ENCODE results near the gene NRF1. TPM values are rescaled to one million over a fixed set of nuclear protein-coding genes. Genes with fewer than 3 reads are reported as not detected.

Gene NRF1
- total RNA-seq, 2 donors from 2014 or later = 22.9 to 26.4 TPM

DNA sequence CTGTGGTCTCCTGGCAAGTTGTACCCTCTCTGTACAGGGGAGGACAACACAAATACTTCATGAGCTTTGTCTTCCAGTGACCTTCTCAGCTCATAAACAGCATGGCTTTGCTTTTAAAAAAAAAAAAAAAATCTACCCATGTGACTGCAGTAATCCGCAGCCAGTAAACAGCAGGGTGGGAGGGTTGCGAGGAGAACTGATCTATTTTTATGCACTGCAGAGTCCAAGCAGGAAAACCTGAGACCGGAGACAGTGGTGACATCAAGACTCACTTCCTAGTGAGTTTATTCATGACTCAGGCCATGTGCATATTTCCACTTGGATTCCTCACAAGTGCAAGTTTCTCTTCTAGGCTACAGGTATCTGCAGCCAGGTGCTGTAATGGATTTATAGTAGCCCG is 127.9 kb downstream of the NRF1 start:
- no peak overlapping the region for H3K4me3 Mint-ChIP-seq
- 94 to 97% methylated on average over 4 of the region's 4 CpGs for WGBS, 2 experiments (ENCODE audit: insufficient coverage in 1 of 2, insufficient read length in 1 of 2)

DNA sequence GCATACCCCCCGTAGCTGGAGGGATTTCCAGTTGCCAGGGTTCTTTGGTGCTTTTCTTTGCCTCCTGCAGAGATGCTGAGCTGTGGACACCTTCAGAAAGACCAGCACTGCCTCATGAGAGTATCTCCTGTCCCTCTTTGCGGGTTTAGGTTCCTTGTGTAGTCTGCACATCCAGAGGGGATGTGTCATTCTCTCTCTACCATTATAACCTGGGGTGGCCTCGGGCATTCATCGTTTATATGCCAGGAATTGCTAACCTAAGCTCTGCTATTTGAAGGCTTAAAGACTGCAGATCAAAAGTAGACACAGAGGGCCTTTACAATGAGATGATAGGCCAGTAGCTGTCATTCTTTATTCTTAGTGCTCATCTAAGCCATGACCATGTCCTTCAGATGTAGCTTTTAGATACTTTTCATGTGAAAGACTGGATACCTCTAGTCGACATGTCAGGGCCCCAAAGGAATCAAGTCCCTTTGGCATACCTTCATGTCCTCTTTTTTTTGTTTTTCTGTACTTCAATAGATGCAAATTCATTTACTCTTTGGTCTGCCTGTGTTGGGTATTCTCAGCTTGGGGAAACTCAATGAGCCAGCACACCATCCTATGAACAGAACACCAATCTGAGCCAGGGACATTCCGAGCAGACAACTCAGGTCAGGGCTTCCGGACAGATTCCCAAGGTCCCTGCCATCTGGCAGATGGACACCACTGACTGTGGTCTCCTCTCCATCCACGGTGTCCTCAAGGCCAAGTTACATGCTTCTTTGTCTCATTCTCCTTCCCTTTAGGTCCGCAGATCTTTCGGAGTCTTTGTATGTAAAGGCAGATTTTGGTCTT is 129.3 kb downstream of the NRF1 start:
- Histone ChIP-seq H3K27me3 (ENCODE audit: control insufficient read depth, insufficient read depth, low read length, poor library complexity, severe bottlenecking) (no peaks in the 10 kb centered on the region), H3K36me3 (ENCODE audit: control insufficient read depth, insufficient read depth, low read length) (peaks cover 44% of the 10 kb centered on the region), H3K4me1 (ENCODE audit: control insufficient read depth, insufficient read depth, low read length) (no peaks in the 10 kb centered on the region), H3K4me3 (ENCODE audit: low read length) (no peak overlapping the region), H3K27ac (ENCODE audit: low read depth, low read length) (no peak overlapping the region), H3K9me3 (ENCODE audit: control insufficient read depth, low read length) (no peaks in the 10 kb centered on the region), H3K9ac (ENCODE audit: extremely low read depth, low read length, poor library complexity, severe bottlenecking) (no peak overlapping the region)
- Mint-ChIP-seq H3K4me1 (peaks cover 20% of the 10 kb centered on the region), H3K27ac (peak overlapping the region; percentile 17), H3K36me3 (ENCODE audit: low read depth) (peaks cover 23% of the 10 kb centered on the region), H3K9me3 (no peaks in the 10 kb centered on the region), H3K4me3 (no peak overlapping the region), H3K27me3 (ENCODE audit: insufficient read depth) (no peaks in the 10 kb centered on the region)
- DNase-seq = no peak
- TF ChIP-seq, protein P1, sequence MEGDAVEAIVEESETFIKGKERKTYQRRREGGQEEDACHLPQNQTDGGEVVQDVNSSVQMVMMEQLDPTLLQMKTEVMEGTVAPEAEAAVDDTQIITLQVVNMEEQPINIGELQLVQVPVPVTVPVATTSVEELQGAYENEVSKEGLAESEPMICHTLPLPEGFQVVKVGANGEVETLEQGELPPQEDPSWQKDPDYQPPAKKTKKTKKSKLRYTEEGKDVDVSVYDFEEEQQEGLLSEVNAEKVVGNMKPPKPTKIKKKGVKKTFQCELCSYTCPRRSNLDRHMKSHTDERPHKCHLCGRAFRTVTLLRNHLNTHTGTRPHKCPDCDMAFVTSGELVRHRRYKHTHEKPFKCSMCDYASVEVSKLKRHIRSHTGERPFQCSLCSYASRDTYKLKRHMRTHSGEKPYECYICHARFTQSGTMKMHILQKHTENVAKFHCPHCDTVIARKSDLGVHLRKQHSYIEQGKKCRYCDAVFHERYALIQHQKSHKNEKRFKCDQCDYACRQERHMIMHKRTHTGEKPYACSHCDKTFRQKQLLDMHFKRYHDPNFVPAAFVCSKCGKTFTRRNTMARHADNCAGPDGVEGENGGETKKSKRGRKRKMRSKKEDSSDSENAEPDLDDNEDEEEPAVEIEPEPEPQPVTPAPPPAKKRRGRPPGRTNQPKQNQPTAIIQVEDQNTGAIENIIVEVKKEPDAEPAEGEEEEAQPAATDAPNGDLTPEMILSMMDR (conservative IDR thresholded peaks at IDR 0.05) = no peak
- 95% methylated on average over 6 to 10 of the region's 10 CpGs for WGBS, 2 experiments (ENCODE audit: insufficient coverage in 1 of 2, insufficient read length in 1 of 2)

More for the DNA sequence above, 127.9 kb downstream of the NRF1 start:
- Mint-ChIP-seq H3K27ac (no peak overlapping the region), H3K4me1 (peaks cover 20% of the 10 kb centered on the region), H3K27me3 (ENCODE audit: insufficient read depth) (no peaks in the 10 kb centered on the region), H3K36me3 (ENCODE audit: low read depth) (peaks cover 28% of the 10 kb centered on the region), H3K9me3 (no peaks in the 10 kb centered on the region)
- TF ChIP-seq, protein P1 (conservative IDR thresholded peaks at IDR 0.05) = no peak
- Histone ChIP-seq H3K4me1 (ENCODE audit: control insufficient read depth, insufficient read depth, low read length) (no peaks in the 10 kb centered on the region), H3K27ac (ENCODE audit: low read depth, low read length) (no peak overlapping the region), H3K9me3 (ENCODE audit: control insufficient read depth, low read length) (no peaks in the 10 kb centered on the region), H3K27me3 (ENCODE audit: control insufficient read depth, insufficient read depth, low read length, poor library complexity, severe bottlenecking) (no peaks in the 10 kb centered on the region), H3K4me3 (ENCODE audit: low read length) (no peak overlapping the region), H3K9ac (ENCODE audit: extremely low read depth, low read length, poor library complexity, severe bottlenecking) (no peak overlapping the region), H3K36me3 (ENCODE audit: control insufficient read depth, insufficient read depth, low read length) (peaks cover 50% of the 10 kb centered on the region)
- no peak for DNase-seq

DNA sequence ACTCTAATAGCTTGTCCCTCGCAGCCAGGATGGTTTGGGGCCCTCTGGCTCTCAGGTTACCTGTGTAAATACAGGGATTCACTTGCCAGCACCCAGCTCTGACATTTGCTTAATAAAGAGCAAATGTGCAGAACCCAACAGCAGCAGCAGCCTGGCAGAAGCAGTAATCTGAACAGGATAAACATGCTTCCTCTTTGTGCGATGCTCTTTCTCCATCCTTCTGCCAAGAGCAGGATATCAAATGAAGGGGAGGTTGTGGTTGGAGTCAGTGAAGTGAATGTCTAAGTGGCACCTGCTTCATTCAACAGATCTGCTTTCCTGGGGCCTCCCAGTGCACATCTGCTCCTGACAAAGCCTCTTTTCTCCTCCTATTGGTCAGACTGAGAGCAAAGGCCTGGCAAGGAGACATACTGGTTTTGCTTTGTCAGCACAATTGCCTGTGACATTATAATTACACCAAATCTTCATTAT is 130.3 kb downstream of the NRF1 start:
- Histone ChIP-seq H3K4me3 (ENCODE audit: low read length) (no peak overlapping the region), H3K4me1 (ENCODE audit: control insufficient read depth, insufficient read depth, low read length) (no peaks in the 10 kb centered on the region), H3K27ac (ENCODE audit: low read depth, low read length) (peak overlapping the region; percentile 34), H3K36me3 (ENCODE audit: control insufficient read depth, insufficient read depth, low read length) (peaks cover 50% of the 10 kb centered on the region), H3K9ac (ENCODE audit: extremely low read depth, low read length, poor library complexity, severe bottlenecking) (no peak overlapping the region), H3K27me3 (ENCODE audit: control insufficient read depth, insufficient read depth, low read length, poor library complexity, severe bottlenecking) (no peaks in the 10 kb centered on the region), H3K9me3 (ENCODE audit: control insufficient read depth, low read length) (no peaks in the 10 kb centered on the region)
- 85% methylated on average over 2 of the region's 2 CpGs; no CpG with 5 or more reads in 1 of the 2 experiments for WGBS, 2 experiments (ENCODE audit: insufficient coverage in 1 of 2, insufficient read length in 1 of 2)
- DNase-seq = no peak
- Mint-ChIP-seq H3K4me3 (no peak overlapping the region), H3K36me3 (ENCODE audit: low read depth) (peaks cover 25% of the 10 kb centered on the region), H3K9me3 (no peaks in the 10 kb centered on the region), H3K27me3 (ENCODE audit: insufficient read depth) (no peaks in the 10 kb centered on the region), H3K4me1 (peaks cover 17% of the 10 kb centered on the region), H3K27ac (no peak overlapping the region)
- TF ChIP-seq, protein P1 (conservative IDR thresholded peaks at IDR 0.05) = peak; percentile 22

Data from endodermal cell (in vitro differentiated cells).